SK-N-SH (cell line): Measurements from ENCODE around the gene TNFRSF14.

Source experiments
- SMC3 ChIP-seq: IDR thresholded peaks from 2 replicates; pipeline ENCODE4 v1.6.1; 2012; ENCODE audit warnings: low read depth, low read length, improper control_type of control experiment
- TAF1 ChIP-seq: IDR thresholded peaks from 2 replicates; pipeline ENCODE4 v1.6.1; 2012; ENCODE audit warnings: low read depth, mild to moderate bottlenecking, low read length, moderate library complexity, borderline replicate concordance

- TF ChIP-seq TAF1 (no peak), SMC3 (no peak)
Measured at GRCh38 chr1:2585318-2586092, 29.3 kb downstream of the TNFRSF14 start.
